GM12864 (cell line): ENCODE data around the gene DEPDC1.

ENCODE experiments used
- DNase-seq: peaks from one replicate; pipeline ENCODE4 v3.0.0-alpha.2; 2011; ENCODE audit warnings: low read depth
- H3K4me3 ChIP-seq: 2 replicates; pipeline ENCODE4 v1.5.1; 2011; ENCODE audit warnings: mild to moderate bottlenecking, low read depth, low read length, control low read depth
- CTCF ChIP-seq: IDR thresholded peaks from 2 replicates; pipeline ENCODE4 v1.5.1; 2011; ENCODE audit warnings: low read depth, mild to moderate bottlenecking, moderate library complexity, low read length, control low read depth, inconsistent platforms; ENCODE audit errors: missing control alignments

The DEPDC1 gene

DNA sequence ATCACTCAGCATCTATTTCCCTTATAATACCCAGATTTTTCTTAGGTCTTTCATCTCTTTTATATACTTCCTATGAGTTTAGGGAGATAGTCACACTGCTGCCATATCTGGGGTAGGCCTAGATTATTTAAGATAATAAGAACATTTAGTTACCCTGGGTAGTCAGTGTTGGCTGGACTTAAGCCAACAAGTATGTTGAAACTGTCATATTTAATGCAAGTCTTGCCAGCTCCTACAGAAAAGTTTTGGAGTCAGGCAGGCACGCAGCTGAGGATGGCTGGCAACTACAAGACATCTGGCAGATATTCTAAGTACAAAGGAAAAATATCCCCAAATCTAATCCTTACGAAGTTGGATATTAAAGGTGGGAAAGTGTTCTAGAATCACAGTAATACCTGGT is 19.2 kb upstream of the DEPDC1 start:
- no peak for DNase-seq
- H3K4me3 ChIP-seq = no peak overlapping the region
- no peak for TF ChIP-seq CTCF

DNA sequence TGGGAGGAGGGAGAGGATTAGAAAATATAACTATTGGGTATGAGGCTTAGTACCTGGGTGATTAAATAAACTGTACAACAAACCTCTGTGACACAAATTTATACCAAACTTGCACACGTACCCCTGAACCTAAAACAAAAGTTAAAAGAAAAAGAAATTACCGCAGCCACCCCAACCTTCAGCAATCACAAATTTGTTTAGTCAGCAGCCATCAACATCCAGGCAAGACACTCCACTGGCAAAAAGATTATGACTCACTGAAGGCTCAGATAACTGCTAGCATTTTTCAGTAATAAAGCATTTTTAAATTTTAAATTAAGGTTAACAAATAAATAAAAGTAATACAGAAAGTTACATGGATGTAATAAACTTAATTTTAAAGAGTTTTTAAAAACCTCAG is 14.4 kb upstream of the DEPDC1 start:
- H3K4me3 ChIP-seq = no peak overlapping the region
- DNase-seq = no peak
- TF ChIP-seq CTCF = no peak

DNA sequence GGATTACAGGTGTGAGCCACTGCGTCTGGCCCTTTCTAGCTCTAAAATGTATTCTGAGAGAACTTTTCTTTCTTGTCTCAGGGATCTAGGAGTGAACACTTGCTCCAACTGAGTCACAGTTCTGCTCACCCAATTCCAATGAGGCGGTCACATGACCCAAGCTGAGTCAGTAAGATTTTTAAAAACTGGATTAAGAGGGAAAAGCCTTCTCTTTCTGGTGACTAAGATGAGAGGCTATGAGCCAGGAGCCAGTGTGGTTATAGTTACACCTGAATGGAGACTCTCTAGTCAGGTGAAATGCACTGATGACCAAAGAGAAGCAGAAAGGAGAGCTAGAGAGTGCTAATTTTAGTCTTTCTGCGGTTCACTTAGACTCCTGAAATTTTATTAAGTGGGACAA is 9.5 kb upstream of the DEPDC1 start:
- TF ChIP-seq CTCF = no peak
- no peak overlapping the region for H3K4me3 ChIP-seq
- no peak for DNase-seq

- TF ChIP-seq CTCF = no peak
- H3K4me3 ChIP-seq = no peak overlapping the region
- DNase-seq = no peak
Measured at GRCh38 chr1:68503085-68503484, 6.2 kb upstream of the DEPDC1 start.

DNA sequence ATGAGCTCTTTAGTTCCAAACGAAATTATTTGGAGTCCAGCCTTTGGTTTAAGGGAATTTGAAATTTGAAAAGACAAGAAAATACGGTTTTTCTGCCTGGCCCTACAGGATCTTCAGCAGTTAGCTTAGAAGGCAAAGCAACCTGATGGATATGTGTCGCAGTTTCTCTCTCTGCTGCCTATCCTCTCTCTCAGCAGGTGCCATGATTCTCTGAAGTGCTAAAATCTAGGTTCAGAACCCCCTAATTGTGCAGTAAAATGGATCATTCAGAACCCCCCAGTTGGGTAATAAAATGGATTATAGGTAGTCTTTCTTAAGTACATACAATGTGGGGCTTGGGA is 446 bp upstream of the DEPDC1 start:
- no peak for TF ChIP-seq CTCF
- no peak for DNase-seq
- H3K4me3 ChIP-seq = peak overlapping the region; percentile 76

DNA sequence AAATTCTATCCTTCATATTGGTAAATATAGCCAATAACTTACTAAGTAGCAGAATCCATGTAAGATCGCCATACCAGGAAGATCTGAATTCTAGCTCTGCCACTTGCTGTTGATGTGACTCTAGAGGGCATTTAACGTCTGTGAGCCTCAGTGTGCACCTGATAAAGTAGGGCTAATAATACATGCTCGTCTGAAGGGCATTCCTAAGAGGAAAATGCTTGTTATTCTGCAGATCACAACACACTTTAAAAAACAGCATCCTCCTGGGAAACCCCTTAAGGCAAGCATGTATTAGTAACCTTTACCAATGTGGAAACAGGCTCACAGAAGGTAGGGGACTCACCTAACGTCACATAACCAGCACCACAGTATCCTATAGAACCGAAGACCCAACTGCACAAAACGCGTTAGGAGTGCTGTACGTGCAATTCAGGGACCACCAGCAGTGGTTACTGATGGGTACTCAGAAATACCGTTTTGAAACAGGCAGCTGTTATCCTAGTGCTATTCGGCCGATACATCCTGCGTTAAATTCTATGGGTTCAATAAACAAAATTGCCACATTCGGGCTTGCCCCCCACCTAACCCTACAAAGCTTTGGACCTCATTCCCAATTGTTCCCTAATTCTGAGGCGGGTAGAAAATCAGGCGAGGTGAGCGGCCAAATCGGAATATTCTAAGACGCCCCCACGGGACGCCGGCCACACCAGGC is 758 bp downstream of the DEPDC1 start:
- no peak for DNase-seq
- peak overlapping the region; percentile 76 for H3K4me3 ChIP-seq
- no peak for TF ChIP-seq CTCF

DNA sequence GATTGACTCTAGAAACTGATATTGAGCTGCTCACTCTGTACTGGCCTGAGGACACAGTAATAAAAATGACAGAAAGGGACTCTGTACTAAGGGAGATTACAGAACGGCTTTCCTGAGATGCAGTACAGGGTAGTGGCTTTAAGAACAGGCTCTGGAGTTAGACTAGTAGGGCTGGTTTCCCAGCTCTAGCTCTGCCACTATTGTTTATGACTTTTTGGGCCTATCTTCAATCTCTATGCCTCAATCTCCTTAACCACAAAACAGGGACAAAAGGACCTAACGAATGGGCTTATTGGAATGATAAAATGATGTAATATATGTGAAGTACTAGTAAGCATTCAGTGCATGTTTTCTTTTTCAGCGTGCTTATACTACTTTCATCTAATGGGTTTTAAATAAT is 1.4 kb downstream of the DEPDC1 start:
- peak overlapping the region; percentile 76 for H3K4me3 ChIP-seq
- DNase-seq = no peak
- TF ChIP-seq CTCF = no peak
